DOHH2 (cell line): ENCODE results near the gene KCNH5.

ENCODE experiments used
- H3F3A ChIP-seq: fragments of 200-600 bp; sonication (generic), shearing (Covaris generic); 2 replicates; pipeline ENCODE4 v1.6.0; 2016; ENCODE audit warnings: antibody characterized with exemption, mild to moderate bottlenecking; ENCODE audit not compliant: control insufficient read depth, insufficient read depth
- H3K27ac ChIP-seq: fragments of 200-600 bp; sonication (generic); 2 replicates; pipeline ENCODE4 v1.5.1; 2014; ENCODE audit warnings: low read depth, mild to moderate bottlenecking, low read length, moderate library complexity
- H3K27me3 ChIP-seq: fragments of 200-600 bp; sonication (generic); 2 replicates; pipeline ENCODE4 v1.6.1; 2014; ENCODE audit warnings: mild to moderate bottlenecking, low read length, mixed read lengths; ENCODE audit not compliant: control insufficient read depth
- H3K36me3 ChIP-seq: fragments of 200-600 bp; sonication (generic); 2 replicates; pipeline ENCODE4 v1.6.1; 2014; ENCODE audit warnings: mild to moderate bottlenecking, low read length, moderate library complexity, mixed read lengths; ENCODE audit not compliant: control insufficient read depth
- H3K4me1 ChIP-seq: fragments of 200-600 bp; sonication (generic); 2 replicates; pipeline ENCODE4 v1.6.1; 2014; ENCODE audit warnings: mild to moderate bottlenecking, low read length, mixed read lengths; ENCODE audit not compliant: control insufficient read depth
- H3K4me2 ChIP-seq: fragments of 200-600 bp; sonication (generic); 2 replicates; pipeline ENCODE4 v1.6.0; 2014; ENCODE audit warnings: mild to moderate bottlenecking, low read length, moderate library complexity
- H3K4me3 ChIP-seq: fragments of 200-600 bp; sonication (generic); 2 replicates; pipeline ENCODE4 v1.5.1; 2014; ENCODE audit warnings: mild to moderate bottlenecking, low read length, mixed read lengths
- H3K79me2 ChIP-seq: fragments of 200-600 bp; sonication (generic); 2 replicates; pipeline ENCODE4 v1.6.1; 2014; ENCODE audit warnings: mild to moderate bottlenecking, low read length, mixed read lengths; ENCODE audit not compliant: control insufficient read depth
- H3K9me2 ChIP-seq: fragments of 200-600 bp; sonication (generic); replicated peaks from 2 replicates; pipeline ENCODE4 v1.6.1; 2014; ENCODE audit warnings: mild to moderate bottlenecking, low read length, mixed read lengths; ENCODE audit not compliant: control insufficient read depth
- H3K9me3 ChIP-seq: fragments of 200-600 bp; sonication (generic); 2 replicates; pipeline ENCODE4 v1.6.1; 2014; ENCODE audit warnings: antibody characterized with exemption, low read length, mixed read lengths; ENCODE audit not compliant: control insufficient read depth, insufficient read depth
- H4K20me1 ChIP-seq: fragments of 200-600 bp; sonication (generic); 2 replicates; pipeline ENCODE4 v1.6.0; 2014; ENCODE audit warnings: low read depth, mild to moderate bottlenecking, antibody characterized with exemption, low read length, moderate library complexity; ENCODE audit not compliant: control insufficient read depth, insufficient read depth
- CTCF ChIP-seq: fragments of 200-600 bp; sonication (generic); IDR thresholded peaks from one replicate; pipeline ENCODE4 v1.5.1; 2014; ENCODE audit warnings: antibody characterized with exemption, mild to moderate bottlenecking, low read depth, low read length; ENCODE audit not compliant: poor library complexity, severe bottlenecking
- EZH2phosphoT487 ChIP-seq: fragments of 200-600 bp; sonication (generic); IDR thresholded peaks from 2 replicates; pipeline ENCODE4 v1.6.1; 2017; ENCODE audit warnings: borderline replicate concordance, mild to moderate bottlenecking, antibody characterized with exemption, low read length, moderate library complexity, mixed read lengths

Gene KCNH5

DNA sequence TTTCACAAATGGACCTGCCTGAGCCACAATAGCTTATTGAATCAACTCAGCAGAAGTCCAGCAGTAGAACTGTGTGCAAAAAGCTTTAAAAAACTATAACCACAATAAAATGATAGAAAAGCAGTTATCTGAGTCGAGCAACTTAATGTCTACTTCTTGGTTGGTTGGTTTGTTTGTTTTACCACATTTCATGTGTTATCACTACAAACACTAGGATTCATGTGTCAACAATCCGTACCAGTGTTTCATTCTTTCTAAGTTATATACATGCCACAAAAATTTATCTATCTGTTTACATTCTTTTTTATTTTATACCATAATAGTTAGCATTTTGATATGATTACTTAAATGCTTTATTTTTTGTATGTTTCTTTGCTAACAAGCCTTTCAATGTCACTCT is 339.0 kb downstream of the KCNH5 start:
- H4K20me1 ChIP-seq, result no peaks in the 10 kb centered on the region
- H3K9me3 ChIP-seq, result no peaks in the 10 kb centered on the region
- no peaks in the 10 kb centered on the region for H3K9me2 ChIP-seq
- no peaks in the 10 kb centered on the region for H3K36me3 ChIP-seq
- no peak overlapping the region for H3K4me3 ChIP-seq
- no peaks in the 10 kb centered on the region for H3K79me2 ChIP-seq
- no peaks in the 10 kb centered on the region for H3F3A ChIP-seq
- H3K4me1 ChIP-seq, result no peaks in the 10 kb centered on the region
- no peaks in the 10 kb centered on the region for H3K27me3 ChIP-seq
- no peak overlapping the region for H3K4me2 ChIP-seq
- no peak for TF ChIP-seq EZH2phosphoT487
- TF ChIP-seq CTCF, result no peak
- no peak overlapping the region for H3K27ac ChIP-seq

- TF ChIP-seq EZH2phosphoT487 (no peak), CTCF (no peak)
- no peaks in the 10 kb centered on the region for H4K20me1 ChIP-seq
- H3F3A ChIP-seq, result no peaks in the 10 kb centered on the region
- H3K9me2 ChIP-seq, result no peaks in the 10 kb centered on the region
- no peaks in the 10 kb centered on the region for H3K4me1 ChIP-seq
- no peaks in the 10 kb centered on the region for H3K36me3 ChIP-seq
- no peaks in the 10 kb centered on the region for H3K9me3 ChIP-seq
- no peaks in the 10 kb centered on the region for H3K79me2 ChIP-seq
- H3K4me3 ChIP-seq, result no peak overlapping the region
- no peak overlapping the region for H3K4me2 ChIP-seq
- H3K27me3 ChIP-seq, result no peaks in the 10 kb centered on the region
- H3K27ac ChIP-seq, result no peak overlapping the region
Measured at GRCh38 chr14:62697461-62697860, 347.8 kb downstream of the KCNH5 start.

DNA sequence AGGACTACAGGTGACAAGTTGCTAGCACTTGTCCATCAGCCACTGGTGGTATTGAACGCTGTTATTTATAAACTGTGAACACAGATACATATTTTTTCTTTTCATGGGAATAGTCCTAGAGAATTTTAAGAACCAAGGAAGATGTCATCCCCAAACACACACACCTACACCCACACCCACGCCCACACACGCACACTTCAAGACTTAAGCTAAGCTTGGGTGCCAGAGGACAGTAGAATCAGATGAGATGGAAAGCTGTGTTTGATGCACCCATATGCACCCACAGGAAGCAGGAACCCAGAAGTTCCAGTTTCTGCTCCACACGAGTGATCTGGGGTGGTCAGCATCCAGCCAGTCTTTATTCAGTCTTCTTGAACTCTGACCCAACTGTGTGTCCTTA is 348.3 kb downstream of the KCNH5 start:
- no peaks in the 10 kb centered on the region; the same call in 1 of the 2 replicates for H3K27me3 ChIP-seq
- H3K9me2 ChIP-seq, result no peaks in the 10 kb centered on the region
- H3K9me3 ChIP-seq, result no peaks in the 10 kb centered on the region
- no peaks in the 10 kb centered on the region for H3F3A ChIP-seq
- H3K4me1 ChIP-seq, result no peaks in the 10 kb centered on the region
- H3K4me3 ChIP-seq, result no peak overlapping the region
- H4K20me1 ChIP-seq, result no peaks in the 10 kb centered on the region
- no peak overlapping the region for H3K27ac ChIP-seq
- H3K36me3 ChIP-seq, result no peaks in the 10 kb centered on the region
- no peaks in the 10 kb centered on the region for H3K79me2 ChIP-seq
- TF ChIP-seq EZH2phosphoT487 (no peak), CTCF (no peak)
- H3K4me2 ChIP-seq, result no peak overlapping the region

GRCh38 chr14:62696331-62696924 is 348.8 kb downstream of the KCNH5 start:
- H3K27ac ChIP-seq, result no peak overlapping the region
- no peak overlapping the region for H3K4me3 ChIP-seq
- H3K36me3 ChIP-seq, result no peaks in the 10 kb centered on the region
- H3F3A ChIP-seq, result no peaks in the 10 kb centered on the region
- H3K9me2 ChIP-seq, result no peaks in the 10 kb centered on the region
- H3K79me2 ChIP-seq, result no peaks in the 10 kb centered on the region
- H4K20me1 ChIP-seq, result no peaks in the 10 kb centered on the region
- H3K4me2 ChIP-seq, result no peak overlapping the region
- H3K27me3 ChIP-seq, result no peaks in the 10 kb centered on the region; the same call in 1 of the 2 replicates
- H3K9me3 ChIP-seq, result no peaks in the 10 kb centered on the region
- no peaks in the 10 kb centered on the region for H3K4me1 ChIP-seq
- TF ChIP-seq CTCF (no peak), EZH2phosphoT487 (no peak)
